K562 (cell line): ENCODE results near the gene CHST8. TPM values are rescaled to one million over a fixed set of nuclear protein-coding genes. Genes with fewer than 3 reads are reported as not detected.
A peak's percentile ranks its signal among the peaks of the same experiment; 100 is the strongest.

ENCODE experiments used
- CHD1 ChIP-seq: fragments of 200-600 bp; sonication (generic); IDR thresholded peaks from one replicate; pipeline ENCODE4 v1.6.1; 2012; ENCODE audit warnings: mild to moderate bottlenecking, moderate library complexity, low read length, inconsistent platforms
- EHMT2 ChIP-seq: fragments of 450-650 bp; IDR thresholded peaks from 2 replicates; pipeline ENCODE4 v1.6.1; 2018; ENCODE audit warnings: antibody characterized with exemption
- MCM7 ChIP-seq, 2 experiments: fragments of 450-650 bp; IDR thresholded peaks; 2 replicates each; pipeline ENCODE4 v1.6.1; 2016 to 2018
- MLX ChIP-seq, 2 experiments: fragments of 450-650 bp in 1 of 2; sonication (generic) in 1 of 2; formaldehyde crosslinking; conservative IDR thresholded peaks; 2 replicates each; pipeline versions ENCODE4 v1.4.0 to v1.8.1; 2020 to 2022; ENCODE audit warnings: mild to moderate bottlenecking in 1 of 2, missing genetic modification reagents in 1 of 2
- RAD21 ChIP-seq, 2 experiments: fragments of 250-450 bp in 1 of 2; fragments of 450-650 bp in 1 of 2; sonication (Bioruptor Pico) in 1 of 2; formaldehyde crosslinking in 1 of 2; IDR thresholded peaks in 1 of 2; conservative IDR thresholded peaks in 1 of 2; 2 replicates each; pipeline versions ENCODE4 v1.4.0 to v1.8.0; 2020 to 2022; ENCODE audit warnings: mild to moderate bottlenecking in 2 of 2, moderate library complexity in 1 of 2
- REST ChIP-seq, 2 experiments: fragments of 450-650 bp; formaldehyde crosslinking in 1 of 2; IDR thresholded peaks; 2 replicates each; pipeline versions ENCODE4 v1.4.0 to v1.6.1; 2014 to 2020; ENCODE audit warnings: mild to moderate bottlenecking in 2 of 2, borderline replicate concordance in 1 of 2, low read depth in 1 of 2
- SMARCA4 ChIP-seq: fragments of 450-650 bp; IDR thresholded peaks from 2 replicates; pipeline ENCODE4 v1.6.1; 2016
- SREBF1 ChIP-seq: fragments of 150-350 bp; IDR thresholded peaks from 2 replicates; pipeline ENCODE4 v1.6.1; 2014; ENCODE audit warnings: antibody characterized with exemption, low read depth, low read length, borderline replicate concordance
- TAF7 ChIP-seq: fragments of 450-650 bp; IDR thresholded peaks from 2 replicates; pipeline ENCODE4 v1.6.1; 2016; ENCODE audit warnings: missing genetic modification characterization, missing compliant biosample characterization
- TARDBP ChIP-seq: fragments of 450-650 bp; IDR thresholded peaks from 2 replicates; pipeline ENCODE4 v1.6.1; 2016
- ZNF124 ChIP-seq: sonication (generic); formaldehyde crosslinking; IDR thresholded peaks from 2 replicates; pipeline ENCODE4 v1.8.1; 2022; ENCODE audit warnings: missing genetic modification reagents
- ZNF212 ChIP-seq: fragments of 450-650 bp; formaldehyde crosslinking; IDR thresholded peaks from 2 replicates; pipeline ENCODE4 v1.4.0; 2020; ENCODE audit warnings: mild to moderate bottlenecking
- ZNF668 ChIP-seq: fragments of 250-450 bp; sonication (Bioruptor Pico); IDR thresholded peaks from 2 replicates; pipeline ENCODE4 v1.8.0; 2022; ENCODE audit warnings: mild to moderate bottlenecking, inconsistent platforms
- polyA plus RNA-seq, 8 experiments: library from polyadenylated mRNA; depleted of rRNA in 4 of 8; stranded (reverse) in 5 of 8; unstranded in 3 of 8; fragments of >200 nt; fragmentation: Nextera tagmentation in 2 of 8; fragmentation: Illumina TruSeq in 1 of 8; extraction: Ambion mirVana in 2 of 8; extraction: Trizol in 1 of 8; gene quantifications; 2 replicates each; pipeline versions ENCODE4 v1.2.1 to v1.2.3, GENCODE V29; 2011 to 2014; ENCODE audit warnings: inconsistent platforms in 1 of 8, missing spikeins in 1 of 8
- total RNA-seq, 7 experiments: library from RNA; depleted of rRNA in 6 of 7; stranded (reverse); fragments of >200 nt in 6 of 7; fragmentation: Illumina TruSeq in 2 of 7; extraction: Trizol in 2 of 7; gene quantifications; 2 replicates each; pipeline versions ENCODE4 v1.2.1 to v1.2.3, GENCODE V29; 2011 to 2021; ENCODE audit warnings: low replicate concordance in 1 of 7
- TF ChIP-seq, protein P1 (sequence below), 3 experiments: IDR thresholded peaks in 2 of 3; conservative IDR thresholded peaks in 1 of 3; 2 replicates each; pipeline ENCODE4 v1.5.1; 2011 to 2012; ENCODE audit warnings: low read length in 3 of 3, mild to moderate bottlenecking in 3 of 3, control low read depth in 2 of 3, improper control_type of control experiment in 1 of 3, inconsistent platforms in 1 of 3, low read depth in 1 of 3, mixed read lengths in 1 of 3, moderate library complexity in 1 of 3; ENCODE audit not compliant: insufficient read depth in 2 of 3
- TF ChIP-seq, protein P2 (sequence below): IDR thresholded peaks from 2 replicates; pipeline ENCODE4 v1.6.1; 2016; ENCODE audit warnings: missing genetic modification characterization, missing compliant biosample characterization

The CHST8 gene
- total and polyA plus RNA-seq, 9 of the 15 experiments (the other 6 are each of a cell fraction or from before 2014, with no cell fraction given) = 0.11 TPM; not detected in 8

- no peak for TF ChIP-seq TARDBP
- TF ChIP-seq, protein P1, sequence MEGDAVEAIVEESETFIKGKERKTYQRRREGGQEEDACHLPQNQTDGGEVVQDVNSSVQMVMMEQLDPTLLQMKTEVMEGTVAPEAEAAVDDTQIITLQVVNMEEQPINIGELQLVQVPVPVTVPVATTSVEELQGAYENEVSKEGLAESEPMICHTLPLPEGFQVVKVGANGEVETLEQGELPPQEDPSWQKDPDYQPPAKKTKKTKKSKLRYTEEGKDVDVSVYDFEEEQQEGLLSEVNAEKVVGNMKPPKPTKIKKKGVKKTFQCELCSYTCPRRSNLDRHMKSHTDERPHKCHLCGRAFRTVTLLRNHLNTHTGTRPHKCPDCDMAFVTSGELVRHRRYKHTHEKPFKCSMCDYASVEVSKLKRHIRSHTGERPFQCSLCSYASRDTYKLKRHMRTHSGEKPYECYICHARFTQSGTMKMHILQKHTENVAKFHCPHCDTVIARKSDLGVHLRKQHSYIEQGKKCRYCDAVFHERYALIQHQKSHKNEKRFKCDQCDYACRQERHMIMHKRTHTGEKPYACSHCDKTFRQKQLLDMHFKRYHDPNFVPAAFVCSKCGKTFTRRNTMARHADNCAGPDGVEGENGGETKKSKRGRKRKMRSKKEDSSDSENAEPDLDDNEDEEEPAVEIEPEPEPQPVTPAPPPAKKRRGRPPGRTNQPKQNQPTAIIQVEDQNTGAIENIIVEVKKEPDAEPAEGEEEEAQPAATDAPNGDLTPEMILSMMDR (IDR thresholded peaks at IDR 0.05 in 2 of 3, conservative IDR thresholded peaks at IDR 0.05 in 1 of 3; ENCODE audit: insufficient read depth in 2 of 3, low read depth in 1 of 3, low read length in 3 of 3) = peak; percentile 32 to 55 (median 39)
- no peak for TF ChIP-seq MLX (CRISPR knock-in tag; conservative IDR thresholded peaks at IDR 0.05)
- no peak for TF ChIP-seq TAF7 (tag)
- no peak for TF ChIP-seq ZNF124 (CRISPR knock-in tag)
- peak in 1 of 2 experiments; percentile 40; a peak in 2 of 4 replicates for TF ChIP-seq RAD21 (CRISPR knock-in tag; conservative IDR thresholded peaks at IDR 0.05 in 1 of 2, IDR thresholded peaks at IDR 0.05 in 1 of 2)
- no peak for TF ChIP-seq CHD1
- TF ChIP-seq SMARCA4 = no peak
- no peak for TF ChIP-seq ZNF212 (CRISPR knock-in tag)
- peak; percentile 99 for TF ChIP-seq REST (IDR thresholded peaks at IDR 0.05; ENCODE audit: borderline replicate concordance)
- TF ChIP-seq REST (CRISPR knock-in tag; IDR thresholded peaks at IDR 0.05; ENCODE audit: low read depth) = peak; percentile 96
- TF ChIP-seq, protein P2, sequence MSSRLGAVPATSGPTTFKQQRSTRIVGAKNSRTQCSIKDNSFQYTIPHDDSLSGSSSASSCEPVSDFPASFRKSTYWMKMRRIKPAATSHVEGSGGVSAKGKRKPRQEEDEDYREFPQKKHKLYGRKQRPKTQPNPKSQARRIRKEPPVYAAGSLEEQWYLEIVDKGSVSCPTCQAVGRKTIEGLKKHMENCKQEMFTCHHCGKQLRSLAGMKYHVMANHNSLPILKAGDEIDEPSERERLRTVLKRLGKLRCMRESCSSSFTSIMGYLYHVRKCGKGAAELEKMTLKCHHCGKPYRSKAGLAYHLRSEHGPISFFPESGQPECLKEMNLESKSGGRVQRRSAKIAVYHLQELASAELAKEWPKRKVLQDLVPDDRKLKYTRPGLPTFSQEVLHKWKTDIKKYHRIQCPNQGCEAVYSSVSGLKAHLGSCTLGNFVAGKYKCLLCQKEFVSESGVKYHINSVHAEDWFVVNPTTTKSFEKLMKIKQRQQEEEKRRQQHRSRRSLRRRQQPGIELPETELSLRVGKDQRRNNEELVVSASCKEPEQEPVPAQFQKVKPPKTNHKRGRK = no peak
- TF ChIP-seq MCM7 (IDR thresholded peaks at IDR 0.05) = no peak
- peak; percentile 97 for TF ChIP-seq EHMT2
- TF ChIP-seq ZNF668 (CRISPR knock-in tag) = no peak
- TF ChIP-seq SREBF1 = no peak
Measured at GRCh38 chr19:33767898-33768413, 146.2 kb downstream of the CHST8 start (continued).
